H1 (cell line): ENCODE data around the gene PLXNA4. TPM values are rescaled to one million over a fixed set of nuclear protein-coding genes. Genes with fewer than 3 reads are reported as not detected.

Experiments
- RAD21 ChIP-seq, 2 experiments: IDR thresholded peaks in 1 of 2; conservative IDR thresholded peaks in 1 of 2; 2 replicates each; pipeline ENCODE4 v1.6.1; 2011; ENCODE audit warnings: low read depth in 2 of 2, low read length in 2 of 2, improper control_type of control experiment in 1 of 2, inconsistent platforms in 1 of 2, mild to moderate bottlenecking in 1 of 2, moderate library complexity in 1 of 2
- SIRT6 ChIP-seq: IDR thresholded peaks from one replicate; pipeline ENCODE4 v1.7.1; 2012; ENCODE audit warnings: low read length, inconsistent platforms
- polyA plus RNA-seq, 7 experiments: library from polyadenylated mRNA; depleted of rRNA in 3 of 7; stranded (reverse) in 5 of 7; unstranded in 2 of 7; fragments of >200 nt in 5 of 7; fragments of 200-250 nt in 2 of 7; gene quantifications; 1 replicate in 5 of 7; 2 replicates in 1 of 7; 4 replicates in 1 of 7; pipeline versions ENCODE4 v1.2.1 to v1.2.3, GENCODE V29; 2011 to 2013; ENCODE audit warnings: missing spikeins in 2 of 7, mixed read lengths in 2 of 7
- total RNA-seq: library from RNA; stranded (reverse); fragmentation: NEBNext Ultra II Directional; extraction: Animal tissue kit (Norgen Biotek cat#: 25700); gene quantifications from 2 replicates; pipeline ENCODE4 v1.2.1, GENCODE V29; 2021

The PLXNA4 gene
- total and polyA plus RNA-seq, 2 of the 8 experiments (the other 6 are each of a cell fraction or from before 2014, with no cell fraction given) = 0.76 to 0.79 TPM

DNA sequence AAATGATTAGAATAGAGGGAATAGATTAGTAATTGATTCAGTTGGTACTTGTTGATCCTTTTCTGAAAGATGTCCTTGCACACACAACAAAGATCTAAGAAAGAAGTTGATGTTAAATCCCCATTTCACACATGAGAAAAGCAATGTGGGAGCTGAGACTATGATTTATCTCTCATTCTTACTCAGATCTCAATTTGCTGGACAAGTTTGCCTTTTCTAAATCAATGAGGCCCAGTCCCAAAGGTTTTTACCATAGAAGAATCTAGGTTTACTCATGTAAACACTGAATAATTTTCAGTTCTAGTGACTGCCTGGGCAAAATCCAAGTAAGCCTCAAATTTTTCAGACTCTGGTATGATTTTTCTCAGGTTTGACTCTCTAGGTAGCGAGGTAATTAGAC is 25.5 kb upstream of the PLXNA4 start (continued):
- no peak for TF ChIP-seq RAD21 (IDR thresholded peaks at IDR 0.05 in 1 of 2, conservative IDR thresholded peaks at IDR 0.05 in 1 of 2; ENCODE audit: low read depth in 2 of 2, low read length in 2 of 2)
- no peak for TF ChIP-seq SIRT6
